ENCODE measurements around the gene NEU4. TPM values are rescaled to one million over a fixed set of nuclear protein-coding genes. Genes with fewer than 3 reads are reported as not detected.

NEU4 gene
- total RNA-seq, 2 donors from 2014 or later: 1.2 TPM

- Mint-ChIP-seq H3K4me3 (no peak overlapping the region), H3K4me1 (no peaks in the 10 kb centered on the region), H3K9me3 (no peaks in the 10 kb centered on the region), H3K36me3 (ENCODE audit: low read depth) (no peaks in the 10 kb centered on the region), H3K27ac (no peak overlapping the region), H3K27me3 (ENCODE audit: insufficient read depth) (no peaks in the 10 kb centered on the region)
- no peak overlapping the region for H3K9ac ChIP-seq (ENCODE audit: extremely low read depth, low read length, poor library complexity, severe bottlenecking)
- no peak overlapping the region for H3K27ac ChIP-seq (ENCODE audit: low read depth, low read length)
- no peak for DNase-seq
- no peaks in the 10 kb centered on the region for H3K9me3 ChIP-seq (ENCODE audit: control insufficient read depth, low read length)
- 86 to 91% methylated on average over 14 to 20 of the region's 20 CpGs for WGBS, 2 experiments (ENCODE audit: insufficient coverage in 1 of 2, insufficient read length in 1 of 2)
- no peaks in the 10 kb centered on the region for H3K4me1 ChIP-seq (ENCODE audit: control insufficient read depth, insufficient read depth, low read length)
- H3K4me3 ChIP-seq (ENCODE audit: low read length): no peak overlapping the region
- no peaks in the 10 kb centered on the region for H3K36me3 ChIP-seq (ENCODE audit: control insufficient read depth, insufficient read depth, low read length)
- H3K27me3 ChIP-seq (ENCODE audit: control insufficient read depth, insufficient read depth, low read length, poor library complexity, severe bottlenecking): no peaks in the 10 kb centered on the region
- TF ChIP-seq CTCF (conservative IDR thresholded peaks at IDR 0.05): no peak
Observed at GRCh38 chr2:241855888-241856422, 47.0 kb downstream of the NEU4 start.

- no peak overlapping the region for H3K4me3 ChIP-seq (ENCODE audit: low read length)
- H3K36me3 ChIP-seq (ENCODE audit: control insufficient read depth, insufficient read depth, low read length): no peaks in the 10 kb centered on the region
- H3K4me3 Mint-ChIP-seq: no peak overlapping the region
- H3K4me1 ChIP-seq (ENCODE audit: control insufficient read depth, insufficient read depth, low read length): no peaks in the 10 kb centered on the region
- DNase-seq: no peak
- H3K27me3 Mint-ChIP-seq (ENCODE audit: insufficient read depth): no peaks in the 10 kb centered on the region
- H3K4me1 Mint-ChIP-seq: no peaks in the 10 kb centered on the region
- H3K9me3 Mint-ChIP-seq: no peaks in the 10 kb centered on the region
- no peak overlapping the region for H3K27ac ChIP-seq (ENCODE audit: low read depth, low read length)
- no peak overlapping the region for H3K9ac ChIP-seq (ENCODE audit: extremely low read depth, low read length, poor library complexity, severe bottlenecking)
- H3K36me3 Mint-ChIP-seq (ENCODE audit: low read depth): no peaks in the 10 kb centered on the region
- 93 to 97% methylated on average over 20 to 28 of the region's 28 CpGs for WGBS, 2 experiments (ENCODE audit: insufficient coverage in 1 of 2, insufficient read length in 1 of 2)
- no peaks in the 10 kb centered on the region for H3K9me3 ChIP-seq (ENCODE audit: control insufficient read depth, low read length)
- H3K27ac Mint-ChIP-seq: no peak overlapping the region
- H3K27me3 ChIP-seq (ENCODE audit: control insufficient read depth, insufficient read depth, low read length, poor library complexity, severe bottlenecking): no peaks in the 10 kb centered on the region
- TF ChIP-seq CTCF (conservative IDR thresholded peaks at IDR 0.05): no peak
Observed at GRCh38 chr2:241857041-241857541, 48.1 kb downstream of the NEU4 start.

GRCh38 chr2:241857572-241858121, 48.7 kb downstream of the NEU4 start:
- DNase-seq: no peak
- 91% methylated on average over 15 to 18 of the region's 18 CpGs for WGBS, 2 experiments (ENCODE audit: insufficient coverage in 1 of 2, insufficient read length in 1 of 2)
- H3K9ac ChIP-seq (ENCODE audit: extremely low read depth, low read length, poor library complexity, severe bottlenecking): no peak overlapping the region
- Mint-ChIP-seq H3K27ac (no peak overlapping the region), H3K9me3 (no peaks in the 10 kb centered on the region), H3K36me3 (ENCODE audit: low read depth) (no peaks in the 10 kb centered on the region), H3K4me3 (no peak overlapping the region), H3K27me3 (ENCODE audit: insufficient read depth) (no peaks in the 10 kb centered on the region), H3K4me1 (no peaks in the 10 kb centered on the region)
- H3K9me3 ChIP-seq (ENCODE audit: control insufficient read depth, low read length): no peaks in the 10 kb centered on the region
- H3K27me3 ChIP-seq (ENCODE audit: control insufficient read depth, insufficient read depth, low read length, poor library complexity, severe bottlenecking): no peaks in the 10 kb centered on the region
- no peak for TF ChIP-seq CTCF (conservative IDR thresholded peaks at IDR 0.05)
- H3K36me3 ChIP-seq (ENCODE audit: control insufficient read depth, insufficient read depth, low read length): no peaks in the 10 kb centered on the region
- no peaks in the 10 kb centered on the region for H3K4me1 ChIP-seq (ENCODE audit: control insufficient read depth, insufficient read depth, low read length)
- no peak overlapping the region for H3K27ac ChIP-seq (ENCODE audit: low read depth, low read length)
- H3K4me3 ChIP-seq (ENCODE audit: low read length): no peak overlapping the region

Measured in endodermal cell (in vitro differentiated cells).